HG03103 (cell line): ENCODE results near the gene CEP126.

Experiments
- ATAC-seq: cut with Tn5 transposase; IDR thresholded peaks from one replicate; pipeline ENCODE4 v1.9.1; 2021; ENCODE audit warnings: low read depth; ENCODE audit not compliant: unreplicated experiment

CEP126 gene

GRCh38 chr11:102007567-102008437, 93.0 kb downstream of the CEP126 start:
- ATAC-seq = peak; percentile 60

GRCh38 chr11:102010776-102011494, 96.1 kb downstream of the CEP126 start:
- no peak for ATAC-seq

GRCh38 chr11:102012946-102013345, 98.1 kb downstream of the CEP126 start:
- ATAC-seq = no peak

- ATAC-seq = no peak
Observed at GRCh38 chr11:102014756-102015155, 99.9 kb downstream of the CEP126 start.

DNA sequence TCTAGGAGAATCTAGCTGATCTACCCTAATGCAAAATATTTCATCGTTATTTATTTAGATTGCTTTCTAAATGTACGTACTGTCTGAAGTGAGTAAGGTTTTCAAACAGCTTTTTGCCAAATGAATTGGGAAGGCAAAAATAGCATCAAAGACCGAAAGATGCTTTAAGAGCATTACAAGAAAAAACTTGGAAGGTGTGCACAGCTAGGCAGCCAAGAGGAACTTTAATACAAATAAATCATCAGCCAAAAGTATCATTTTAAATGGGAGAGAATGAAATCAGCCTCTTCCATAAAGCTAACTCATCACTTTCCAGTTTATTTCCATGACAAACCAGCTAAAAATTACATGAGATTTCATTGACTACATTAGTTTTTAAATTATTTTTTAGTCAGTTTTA, 102.2 kb downstream of the CEP126 start:
- ATAC-seq = no peak

DNA sequence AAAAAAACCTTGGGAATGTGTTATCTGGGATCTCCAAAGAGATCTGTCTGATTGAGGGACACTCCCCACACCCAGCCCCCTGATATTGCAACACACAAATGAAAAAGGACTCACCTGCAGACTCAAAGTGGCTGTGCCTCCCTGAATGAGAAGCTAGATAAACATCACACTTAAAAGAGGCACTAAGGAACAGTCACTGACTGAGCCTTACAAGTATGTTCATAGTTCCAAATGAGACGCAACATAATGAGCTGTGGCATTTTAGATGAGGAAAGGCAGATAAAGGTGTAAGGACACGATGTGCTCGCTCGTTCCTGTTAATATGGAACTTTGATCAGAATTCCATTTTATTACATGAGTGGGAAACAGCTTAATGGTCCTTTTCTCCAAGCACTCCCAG, 111.4 kb downstream of the CEP126 start:
- no peak for ATAC-seq

DNA sequence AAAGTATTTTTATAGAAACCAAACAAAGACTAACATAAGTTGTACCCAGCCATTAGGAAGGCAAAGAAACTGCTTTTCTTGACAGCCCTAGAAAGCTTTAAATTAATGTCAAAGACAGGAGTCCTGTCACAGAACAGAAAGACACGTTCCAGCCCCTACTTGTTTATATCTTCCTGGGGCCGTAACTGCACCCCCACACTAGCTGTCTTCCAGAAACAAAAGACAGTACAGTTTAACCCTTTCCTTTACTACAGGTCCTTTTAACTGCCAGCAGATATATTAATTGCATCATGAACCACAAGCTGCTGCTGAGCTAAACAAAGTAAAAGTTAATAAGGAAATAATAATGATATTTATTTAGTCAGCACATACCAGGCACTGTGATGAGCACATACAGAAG, 112.1 kb downstream of the CEP126 start:
- ATAC-seq = no peak

- no peak for ATAC-seq
Observed at GRCh38 chr11:102036757-102037156, 121.9 kb downstream of the CEP126 start.

GRCh38 chr11:102046841-102047240, 132.0 kb downstream of the CEP126 start:
- no peak for ATAC-seq

DNA sequence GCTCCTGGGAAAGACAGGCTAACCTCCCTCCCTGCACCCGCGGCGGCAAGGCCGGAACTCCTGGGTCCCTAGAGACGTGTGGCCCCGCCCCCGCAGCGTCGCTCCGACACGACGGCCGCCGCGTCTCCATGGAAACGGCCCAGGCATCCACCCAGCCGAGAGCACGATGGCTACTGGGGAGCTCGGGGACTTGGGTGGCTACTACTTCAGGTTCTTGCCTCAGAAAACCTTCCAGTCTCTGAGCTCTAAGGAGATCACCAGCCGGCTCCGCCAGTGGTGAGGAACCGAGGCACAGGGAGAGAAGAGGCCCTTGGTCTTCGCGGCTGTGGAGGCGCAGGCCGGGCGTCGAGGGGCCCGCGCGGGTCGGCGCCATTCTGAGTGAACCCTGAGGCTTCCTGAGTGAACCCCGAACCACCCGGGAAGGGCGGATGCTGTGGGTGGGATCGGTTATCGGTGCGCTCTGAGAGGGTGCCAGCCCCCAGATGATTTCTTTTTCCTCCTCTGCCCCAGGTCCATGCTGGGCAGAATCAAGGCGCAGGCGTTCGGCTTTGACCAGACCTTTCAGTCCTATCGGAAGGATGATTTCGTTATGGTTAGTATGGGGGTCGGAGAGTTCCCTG, 132.6 kb downstream of the CEP126 start, which contains the start of gene CFAP300:
CFAP300 (plus strand) TSS at position 133 of the 620 bp plus-strand sequence; CDS start at position 167, 34 bp downstream.
- no peak for ATAC-seq
